Transverse colon (tissue), 4 donors: ENCODE data around the gene F10. TPM values are rescaled to one million over a fixed set of nuclear protein-coding genes. Genes with fewer than 3 reads are reported as not detected.

Experiments
- DNase-seq: peaks from one replicate; pipeline ENCODE4 v3.0.0-alpha.2; 2019
- H3K27ac ChIP-seq, 4 donors: fragments of 200-600 bp; sonication (generic); 2 replicates each; pipeline ENCODE4 v1.5.1; 2016 to 2018; ENCODE audit warnings: inconsistent platforms in 4 of 4
- H3K27me3 ChIP-seq: fragments of 200-600 bp; sonication (generic); 2 replicates; pipeline ENCODE4 v1.5.1; 2017; ENCODE audit warnings: inconsistent platforms
- H3K36me3 ChIP-seq, 4 donors: fragments of 200-600 bp; sonication (generic); 2 replicates each; pipeline ENCODE4 v1.5.1; 2017 to 2019; ENCODE audit warnings: inconsistent platforms in 4 of 4
- H3K4me1 ChIP-seq, 4 donors: fragments of 200-600 bp; sonication (generic); 2 replicates each; pipeline ENCODE4 v1.5.1; 2017 to 2020; ENCODE audit warnings: inconsistent platforms in 4 of 4
- H3K4me3 ChIP-seq, 4 donors: fragments of 200-600 bp; sonication (generic); 1 replicate in 1 of 4; 2 replicates in 3 of 4; pipeline versions ENCODE4 v1.5.1 to v1.6.1; 2017 to 2019; ENCODE audit warnings: inconsistent platforms in 4 of 4
- H3K9me3 ChIP-seq, 2 donors: fragments of 200-600 bp; sonication (generic); 2 replicates each; pipeline ENCODE4 v1.5.1; 2017 to 2019; ENCODE audit warnings: inconsistent platforms in 2 of 2
- CTCF ChIP-seq, 5 experiments: fragments of 200-600 bp in 3 of 5; fragments of 450-650 bp in 2 of 5; sonication (generic) in 3 of 5; IDR thresholded peaks; 1 replicate in 2 of 5; 2 replicates in 3 of 5; pipeline ENCODE4 v1.5.1; 2016 to 2017; ENCODE audit warnings: antibody characterized with exemption in 5 of 5, inconsistent platforms in 3 of 5, mild to moderate bottlenecking in 2 of 5, moderate library complexity in 1 of 5
- EP300 ChIP-seq: sonication (generic); formaldehyde crosslinking; IDR thresholded peaks from one replicate; pipeline ENCODE4 v1.6.1; 2017; ENCODE audit warnings: antibody characterized with exemption, low read depth
- POLR2A ChIP-seq: fragments of 450-650 bp; IDR thresholded peaks from one replicate; pipeline ENCODE4 v1.6.1; 2016; ENCODE audit warnings: antibody characterized with exemption, mild to moderate bottlenecking, moderate library complexity
- POLR2AphosphoS5 ChIP-seq, 3 donors: sonication (generic); formaldehyde crosslinking; IDR thresholded peaks; one replicate each; pipeline ENCODE4 v1.6.1; 2016; ENCODE audit warnings: antibody characterized with exemption in 3 of 3
- WGBS, 2 donors: methylation state at CpG; one replicate each; pipeline ENCODE4 v1.1.5; 2018; ENCODE audit warnings: low coverage in 1 of 2; 5-methylcytosine and 5-hydroxymethylcytosine counted together
- in situ Hi-C, 4 donors: fragments of 200-750 bp; cut with MboI; loops; one replicate each; pipeline versions ENCODE4 v1.15.0 to v1.15.1; 2017; ENCODE audit warnings: low sequenced_read_pairs in 3 of 4, low pct_ligation_motif_present in 1 of 4, low pct_unique_long_range_greater_than_20kb in 1 of 4
- intact Hi-C: fragments of 100-400 bp; cut with DNase I; formaldehyde crosslinking; loops from one replicate; pipeline ENCODE4 v1.15.1; 2023; ENCODE audit warnings: low total_unique reads
- total RNA-seq, 4 donors: library from RNA; depleted of rRNA; stranded (reverse); fragments of >200 nt; gene quantifications; one replicate each; pipeline ENCODE4 v1.1.0, GENCODE V29; 2016

The F10 gene
- total RNA-seq, 4 donors from 2014 or later, result 0.60 to 4.6 (median 3.4) TPM

GRCh38 chr13:113186061-113186900, 63.7 kb downstream of the F10 start:
- no peaks in the 10 kb centered on the region for H3K4me1 ChIP-seq
- intact Hi-C loops, result no loop called here
- TF ChIP-seq CTCF (IDR thresholded peaks at IDR 0.05), result no peak
- no peak for TF ChIP-seq POLR2AphosphoS5 (IDR thresholded peaks at IDR 0.05)
- TF ChIP-seq EP300, result no peak
- no peak for TF ChIP-seq POLR2A
- H3K4me3 ChIP-seq, result no peak overlapping the region
- H3K9me3 ChIP-seq, result no peaks in the 10 kb centered on the region
- no peaks in the 10 kb centered on the region for H3K27me3 ChIP-seq
- in situ Hi-C loops, result no loop called here
- peak overlapping the region in 3 of 4 donors; percentile 38 to 47 (median 46) for H3K27ac ChIP-seq
- DNase-seq, result no peak
- H3K36me3 ChIP-seq, result peaks cover 0 to 50% (median 16%) of the 10 kb centered on the region in 4 donors
- 70 to 82% methylated on average over 7 to 13 of the region's 13 CpGs for WGBS, 2 donors

- intact Hi-C loops (no loop called here), in situ Hi-C loops (no loop called here)
- Histone ChIP-seq H3K36me3 (peaks cover 0 to 56% (median 19%) of the 10 kb centered on the region in 4 donors), H3K27ac (peak overlapping the region in 3 of 4 donors; percentile 46 to 47 (median 47)), H3K4me3 (no peak overlapping the region), H3K27me3 (no peaks in the 10 kb centered on the region), H3K9me3 (no peaks in the 10 kb centered on the region), H3K4me1 (no peaks in the 10 kb centered on the region)
- WGBS, 2 donors, result 77 to 78% methylated on average over 2 to 9 of the region's 9 CpGs
- peak; percentile 38 to 49 (median 41) for TF ChIP-seq POLR2AphosphoS5 (IDR thresholded peaks at IDR 0.05)
- no peak for TF ChIP-seq POLR2A
- peak; percentile 51 for DNase-seq
Measured at GRCh38 chr13:113187263-113187669, 64.7 kb downstream of the F10 start.

- peaks cover 0 to 56% (median 21%) of the 10 kb centered on the region in 4 donors for H3K36me3 ChIP-seq
- no peaks in the 10 kb centered on the region for H3K4me1 ChIP-seq
- TF ChIP-seq POLR2A (no peak), CTCF (IDR thresholded peaks at IDR 0.05) (no peak), EP300 (no peak)
- H3K27me3 ChIP-seq, result no peaks in the 10 kb centered on the region
- intact Hi-C loops (no loop called here), in situ Hi-C loops (no loop called here)
- H3K9me3 ChIP-seq, result no peaks in the 10 kb centered on the region
- DNase-seq, result no peak
- H3K4me3 ChIP-seq, result no peak overlapping the region
- 95 to 96% methylated on average over 16 to 23 of the region's 23 CpGs for WGBS, 2 donors
- H3K27ac ChIP-seq, result peak overlapping the region in 3 of 4 donors; percentile 22 to 47 (median 35)
Measured at GRCh38 chr13:113187883-113188665, 65.5 kb downstream of the F10 start.

- Histone ChIP-seq H3K36me3 (peaks cover 0 to 55% (median 20%) of the 10 kb centered on the region in 4 donors), H3K4me3 (no peak overlapping the region), H3K27ac (no peak overlapping the region), H3K4me1 (no peaks in the 10 kb centered on the region), H3K9me3 (no peaks in the 10 kb centered on the region), H3K27me3 (no peaks in the 10 kb centered on the region)
- in situ Hi-C loops, result no loop called here
- no peak for DNase-seq
- 85% methylated on average over 4 of the region's 4 CpGs for WGBS, 2 donors
- no peak for TF ChIP-seq POLR2A
- no peak for TF ChIP-seq CTCF (IDR thresholded peaks at IDR 0.05)
- TF ChIP-seq POLR2AphosphoS5 (IDR thresholded peaks at IDR 0.05), result no peak
- no peak for TF ChIP-seq EP300
- intact Hi-C loops, result no loop called here
Measured at GRCh38 chr13:113190181-113190580, 67.6 kb downstream of the F10 start.
